Endothelial cell of umbilical vein (primary cell): Measurements from ENCODE around the gene C22orf39. TPM values are rescaled to one million over a fixed set of nuclear protein-coding genes. Genes with fewer than 3 reads are reported as not detected.

Source experiments
- BruUV-seq: library from RNA; stranded (reverse); fragments of 400-500 nt; replicated peaks from 2 replicates; lab custom pipeline; 2021; lab: Mats Ljungman, UMichigan
- CTCF ChIA-PET: fragments of 300-600, 350-600 bp; sonication (Branson Sonifier 250); formaldehyde crosslinking; loops from one replicate; lab custom pipeline; 2021; ENCODE audit warnings: antibody characterized with exemption, inconsistent platforms; lab: Charles Lee
- POLR2A ChIA-PET: fragments of 300-600, 350-600 bp; sonication (Branson Sonifier 250); formaldehyde crosslinking; loops from one replicate; lab custom pipeline; 2021; ENCODE audit warnings: antibody characterized with exemption, inconsistent platforms; lab: Charles Lee
- DNase-seq: peaks from one replicate; pipeline ENCODE4 v3.0.0-alpha.2; 2011; ENCODE audit warnings: low read depth, low spot score
- FAIRE-seq: peaks from 2 replicates; lab custom pipeline; 2011; peaks lifted over from hg19 to GRCh38; lab: Jason Lieb, UNC
- H2AFZ ChIP-seq: 2 replicates; pipeline ENCODE4 v1.6.0; 2012; ENCODE audit warnings: low read depth, low read length, control low read depth, inconsistent platforms
- H3K27ac ChIP-seq: 2 replicates; pipeline ENCODE4 v1.5.1; 2011; ENCODE audit warnings: low read depth, mild to moderate bottlenecking, control low read depth, low read length, moderate library complexity; ENCODE audit not compliant: insufficient read depth
- H3K27me3 ChIP-seq, 2 experiments: 2 replicates each; pipeline versions ENCODE4 v1.6.0 to v1.6.1; 2011; ENCODE audit warnings: low read length in 2 of 2, mixed read lengths in 1 of 2; ENCODE audit not compliant: control insufficient read depth in 2 of 2, insufficient read depth in 2 of 2
- H3K36me3 ChIP-seq, 2 experiments: 2 replicates in 1 of 2; 3 replicates in 1 of 2; pipeline ENCODE4 v1.5.1; 2011; ENCODE audit warnings: low read length in 2 of 2, mild to moderate bottlenecking in 1 of 2, moderate library complexity in 1 of 2; ENCODE audit not compliant: control insufficient read depth in 2 of 2, insufficient read depth in 2 of 2; ENCODE audit errors: extremely low read depth in 1 of 2
- H3K4me1 ChIP-seq: 3 replicates; pipeline ENCODE4 v1.5.1; 2011; ENCODE audit warnings: mild to moderate bottlenecking, low read length; ENCODE audit not compliant: control insufficient read depth, insufficient read depth; ENCODE audit errors: extremely low read depth
- H3K4me2 ChIP-seq: 2 replicates; pipeline ENCODE4 v1.6.1; 2011; ENCODE audit warnings: low read length, control low read depth, mixed read lengths; ENCODE audit not compliant: insufficient read depth
- H3K4me3 ChIP-seq, 3 experiments: fragments of 200-600 bp in 1 of 3; sonication (generic), shearing (Covaris generic) in 1 of 3; replicated peaks in 1 of 3; 2 replicates each; pipeline ENCODE4 v1.5.1; 2011 to 2016; ENCODE audit warnings: control low read depth in 3 of 3, low read length in 3 of 3, mild to moderate bottlenecking in 2 of 3, inconsistent platforms in 1 of 3, low read depth in 1 of 3, moderate library complexity in 1 of 3; ENCODE audit not compliant: insufficient read depth in 1 of 3
- H3K79me2 ChIP-seq: 2 replicates; pipeline ENCODE4 v1.6.0; 2012; ENCODE audit warnings: low read length, inconsistent platforms; ENCODE audit not compliant: control insufficient read depth, insufficient read depth
- H3K9ac ChIP-seq: replicated peaks from 2 replicates; pipeline ENCODE3; 2011; ENCODE audit warnings: low read length, control low read depth; ENCODE audit not compliant: insufficient read depth; ENCODE audit errors: extremely low read depth
- H3K9me1 ChIP-seq: replicated peaks from 3 replicates; pipeline ENCODE4 v1.6.0; 2011; ENCODE audit warnings: mild to moderate bottlenecking, low read length; ENCODE audit not compliant: control insufficient read depth, insufficient read depth; ENCODE audit errors: extremely low read depth
- H3K9me3 ChIP-seq: replicated peaks from 2 replicates; pipeline ENCODE4 v1.5.1; 2012; ENCODE audit warnings: low read length, inconsistent platforms; ENCODE audit not compliant: control insufficient read depth, insufficient read depth
- H4K20me1 ChIP-seq: replicated peaks from 2 replicates; pipeline ENCODE3; 2011; ENCODE audit warnings: mild to moderate bottlenecking, low read length; ENCODE audit not compliant: control insufficient read depth, insufficient read depth; ENCODE audit errors: extremely low read depth
- EZH2 ChIP-seq: IDR thresholded peaks from 2 replicates; pipeline ENCODE4 v1.6.1; 2012; ENCODE audit warnings: borderline replicate concordance, low read depth, mild to moderate bottlenecking, moderate library complexity, low read length, inconsistent platforms; ENCODE audit not compliant: severe bottlenecking
- FOS ChIP-seq: IDR thresholded peaks from 2 replicates; pipeline ENCODE4 v1.6.1; 2011; ENCODE audit warnings: mild to moderate bottlenecking, low read length, moderate library complexity, borderline replicate concordance; ENCODE audit not compliant: insufficient read depth
- GATA2 ChIP-seq: IDR thresholded peaks from 2 replicates; pipeline ENCODE4 v1.7.0; 2011; ENCODE audit warnings: low read depth, mild to moderate bottlenecking, moderate library complexity, mixed read lengths, low read length; ENCODE audit not compliant: insufficient read length, insufficient read depth
- JUN ChIP-seq: IDR thresholded peaks from 2 replicates; pipeline ENCODE4 v1.6.1; 2011; ENCODE audit warnings: borderline replicate concordance, low read depth; ENCODE audit not compliant: insufficient read length, insufficient read depth
- MAX ChIP-seq: IDR thresholded peaks from 2 replicates; pipeline ENCODE4 v1.6.1; 2011; ENCODE audit not compliant: insufficient read depth, insufficient read length
- MYC ChIP-seq: IDR thresholded peaks from one replicate; pipeline ENCODE4 v1.6.1; 2011; ENCODE audit warnings: mild to moderate bottlenecking, low read depth, low read length
- POLR2A ChIP-seq: IDR thresholded peaks from 2 replicates; pipeline ENCODE4 v1.6.1; 2012; ENCODE audit warnings: low read depth, mild to moderate bottlenecking, control low read depth, low read length
- POLR2AphosphoS5 ChIP-seq: IDR thresholded peaks from 2 replicates; pipeline ENCODE4 v1.6.1; 2012; ENCODE audit warnings: low read depth, mild to moderate bottlenecking, control low read depth, low read length, moderate library complexity; ENCODE audit not compliant: insufficient read depth
- dilution Hi-C: fragments of 300-500 bp; cut with MboI; formaldehyde crosslinking; loops from one replicate; pipeline ENCODE4 v1.15.0; 2019; ENCODE audit warnings: low sequenced_read_pairs; ENCODE audit not compliant: extremely low pct_ligation_motif_present
- intact Hi-C: fragments of 100-400 bp; cut with micrococcal nuclease; formaldehyde crosslinking; loops from one replicate; pipeline ENCODE4 v1.10.0; 2022
- polyA plus RNA-seq, 4 experiments: library from polyadenylated mRNA; depleted of rRNA in 3 of 4; stranded (reverse) in 3 of 4; unstranded in 1 of 4; fragments of >200 nt; gene quantifications; 2 replicates each; pipeline versions ENCODE4 v1.2.1 to v1.2.3, GENCODE V29; 2011 to 2012; ENCODE audit warnings: missing spikeins in 1 of 4
- total RNA-seq: library from RNA; stranded (reverse); gene quantifications from 2 replicates; pipeline ENCODE4 v1.2.3, GENCODE V29; 2021
- TF ChIP-seq, protein P1 (sequence below), 2 donors: IDR thresholded peaks; 1 replicate in 1 of 2; 2 replicates in 1 of 2; pipeline ENCODE4 v1.5.1; 2011; ENCODE audit warnings: low read length in 2 of 2, mild to moderate bottlenecking in 2 of 2, moderate library complexity in 2 of 2, control low read depth in 1 of 2, inconsistent platforms in 1 of 2, low read depth in 1 of 2; ENCODE audit not compliant: insufficient read depth in 1 of 2; ENCODE audit errors: extremely low read depth in 1 of 2

Gene C22orf39
- total and polyA plus RNA-seq, 2 donors (not counting 3 experiments of a cell fraction or from before 2014, with no cell fraction given) = 26.1 to 28.0 TPM

- Histone ChIP-seq H3K79me2 (no peaks in the 10 kb centered on the region), H3K36me3 (peaks cover 27 to 41% of the 10 kb centered on the region in 2 experiments), H3K4me2 (no peak overlapping the region), H3K9me3 (no peaks in the 10 kb centered on the region), H3K9ac (no peak overlapping the region), H3K4me1 (no peaks in the 10 kb centered on the region), H3K9me1 (no peaks in the 10 kb centered on the region), H3K27ac (no peak overlapping the region), H4K20me1 (peaks cover 2% of the 10 kb centered on the region), H2AFZ (no peak overlapping the region), H3K27me3 (no peaks in the 10 kb centered on the region), H3K4me3 (no peak overlapping the region)
- dilution Hi-C loops (no loop called here), intact Hi-C loops (no loop called here)
- ChIA-PET CTCF (interaction anchor here (1.3 to 2.5 kb wide), 5 partner anchors 11 to 284 kb away, joined by 3 to 13 read pairs (median 5); no protein-coding TSS in a partner anchor), POLR2A (no interaction called here)
- DNase-seq (no peak), FAIRE-seq (no peak)
- TF ChIP-seq POLR2AphosphoS5 = no peak
- no peak for TF ChIP-seq MAX
- TF ChIP-seq POLR2A = no peak
- TF ChIP-seq, protein P1, sequence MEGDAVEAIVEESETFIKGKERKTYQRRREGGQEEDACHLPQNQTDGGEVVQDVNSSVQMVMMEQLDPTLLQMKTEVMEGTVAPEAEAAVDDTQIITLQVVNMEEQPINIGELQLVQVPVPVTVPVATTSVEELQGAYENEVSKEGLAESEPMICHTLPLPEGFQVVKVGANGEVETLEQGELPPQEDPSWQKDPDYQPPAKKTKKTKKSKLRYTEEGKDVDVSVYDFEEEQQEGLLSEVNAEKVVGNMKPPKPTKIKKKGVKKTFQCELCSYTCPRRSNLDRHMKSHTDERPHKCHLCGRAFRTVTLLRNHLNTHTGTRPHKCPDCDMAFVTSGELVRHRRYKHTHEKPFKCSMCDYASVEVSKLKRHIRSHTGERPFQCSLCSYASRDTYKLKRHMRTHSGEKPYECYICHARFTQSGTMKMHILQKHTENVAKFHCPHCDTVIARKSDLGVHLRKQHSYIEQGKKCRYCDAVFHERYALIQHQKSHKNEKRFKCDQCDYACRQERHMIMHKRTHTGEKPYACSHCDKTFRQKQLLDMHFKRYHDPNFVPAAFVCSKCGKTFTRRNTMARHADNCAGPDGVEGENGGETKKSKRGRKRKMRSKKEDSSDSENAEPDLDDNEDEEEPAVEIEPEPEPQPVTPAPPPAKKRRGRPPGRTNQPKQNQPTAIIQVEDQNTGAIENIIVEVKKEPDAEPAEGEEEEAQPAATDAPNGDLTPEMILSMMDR (IDR thresholded peaks at IDR 0.05; ENCODE audit: extremely low read depth in 1 of 2, insufficient read depth in 1 of 2, low read depth in 1 of 2, low read length in 2 of 2) = no peak
- no peak for TF ChIP-seq EZH2
- TF ChIP-seq JUN = no peak
- no peak for TF ChIP-seq FOS
- no peak for TF ChIP-seq GATA2
- TF ChIP-seq MYC = no peak
- no TSS peak for BruUV-seq
Measured at GRCh38 chr22:19463008-19463407, 15.5 kb upstream of the C22orf39 start.
